ENCODE data around the gene DCX.

The DCX gene

DNA sequence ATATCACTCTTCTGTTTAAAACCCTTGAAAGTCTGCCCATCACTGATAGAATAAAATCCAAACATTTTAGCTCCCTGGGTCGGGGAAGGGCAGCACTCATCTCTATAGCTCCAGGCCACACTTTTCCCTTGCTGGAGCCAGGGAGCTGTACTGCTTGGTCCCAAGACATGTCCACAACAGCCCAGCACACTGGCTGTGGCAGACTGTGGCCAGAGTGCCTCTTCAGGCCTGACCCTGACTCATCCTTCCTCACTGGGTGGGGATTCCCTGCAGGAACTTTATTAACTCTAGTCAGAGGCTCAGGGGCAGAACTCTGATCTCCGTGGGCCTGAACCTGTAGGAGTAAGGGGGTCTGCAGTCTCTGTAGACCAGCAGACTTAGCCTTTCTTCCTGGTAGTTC, 71.9 kb downstream of the DCX start:
- H3K9me3 ChIP-seq (replicated peaks; ENCODE audit: low read length): no peaks in the 10 kb centered on the region
- H3K9ac ChIP-seq (ENCODE audit: low read depth, low read length): no peak overlapping the region
- H3K36me3 ChIP-seq (ENCODE audit: insufficient read depth, low read length): no peaks in the 10 kb centered on the region
- peaks cover 13% of the 10 kb centered on the region for H3K27me3 ChIP-seq (ENCODE audit: control insufficient read depth, insufficient read depth, low read length)
- no peak overlapping the region for H3K4me2 ChIP-seq (ENCODE audit: low read length)
- no peak overlapping the region for H3K4me3 ChIP-seq (ENCODE audit: low read length)
- no peaks in the 10 kb centered on the region for H3K4me1 ChIP-seq (ENCODE audit: control insufficient read depth, insufficient read depth, low read length)

DNA sequence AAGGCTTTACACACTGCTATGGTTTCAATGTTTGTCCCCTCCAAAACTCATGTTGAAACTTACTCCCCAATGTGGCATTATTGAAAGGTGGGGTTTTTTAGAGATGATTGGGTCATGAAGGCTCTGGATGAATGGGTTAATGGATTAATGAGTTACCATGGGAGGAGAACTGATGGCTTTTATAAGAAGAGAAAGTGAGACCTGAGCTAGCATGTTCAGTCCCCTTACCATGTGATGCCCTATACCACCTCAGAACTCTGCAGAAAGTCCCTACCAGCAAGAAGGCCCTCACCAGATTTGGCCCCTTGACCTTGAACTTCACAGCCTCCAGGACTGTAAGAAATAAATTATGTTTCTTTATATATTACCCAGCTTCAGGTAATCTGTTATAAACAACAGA, 72.8 kb downstream of the DCX start:
- H3K4me3 ChIP-seq (ENCODE audit: low read length): no peak overlapping the region
- H3K4me2 ChIP-seq (ENCODE audit: low read length): no peak overlapping the region
- H3K9ac ChIP-seq (ENCODE audit: low read depth, low read length): no peak overlapping the region
- H3K9me3 ChIP-seq (replicated peaks; ENCODE audit: low read length): no peaks in the 10 kb centered on the region
- H3K36me3 ChIP-seq (ENCODE audit: insufficient read depth, low read length): no peaks in the 10 kb centered on the region
- H3K27me3 ChIP-seq (ENCODE audit: control insufficient read depth, insufficient read depth, low read length): peaks cover 19% of the 10 kb centered on the region
- no peaks in the 10 kb centered on the region for H3K4me1 ChIP-seq (ENCODE audit: control insufficient read depth, insufficient read depth, low read length)

DNA sequence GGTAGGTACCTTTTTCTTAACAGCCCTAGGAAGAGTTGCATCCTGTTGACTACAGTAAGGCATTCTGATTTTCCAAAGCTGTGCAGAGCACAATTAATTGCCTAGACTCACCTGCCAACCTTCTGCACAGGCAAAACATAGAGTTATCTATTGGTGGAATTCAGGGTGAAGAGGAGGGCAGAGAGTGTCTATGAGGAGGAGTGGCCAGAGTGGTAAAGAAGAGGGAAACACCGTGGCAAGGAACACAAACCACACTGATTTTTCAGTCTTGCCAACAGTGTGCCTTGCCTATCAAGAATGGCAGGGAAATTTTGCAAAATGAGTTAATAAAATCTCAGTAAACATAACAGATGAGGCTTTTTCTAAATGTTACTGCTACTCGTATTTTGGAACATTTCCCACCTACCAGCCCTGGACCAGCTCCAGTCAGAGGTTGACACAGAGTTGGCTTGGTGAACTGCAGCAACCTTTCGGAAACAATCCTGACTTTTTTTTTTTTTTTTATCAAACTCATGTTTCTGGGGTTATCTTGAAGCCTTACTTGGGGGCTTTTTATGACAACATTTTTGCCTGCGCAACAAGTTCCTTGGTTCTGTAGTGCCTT, 73.8 kb downstream of the DCX start:
- Histone ChIP-seq H3K9ac (ENCODE audit: low read depth, low read length) (no peak overlapping the region), H3K36me3 (ENCODE audit: insufficient read depth, low read length) (no peaks in the 10 kb centered on the region), H3K4me3 (ENCODE audit: low read length) (no peak overlapping the region), H3K9me3 (replicated peaks; ENCODE audit: low read length) (no peaks in the 10 kb centered on the region), H3K4me1 (ENCODE audit: control insufficient read depth, insufficient read depth, low read length) (no peaks in the 10 kb centered on the region), H3K4me2 (ENCODE audit: low read length) (no peak overlapping the region), H3K27me3 (ENCODE audit: control insufficient read depth, insufficient read depth, low read length) (peaks cover 22% of the 10 kb centered on the region)

DNA sequence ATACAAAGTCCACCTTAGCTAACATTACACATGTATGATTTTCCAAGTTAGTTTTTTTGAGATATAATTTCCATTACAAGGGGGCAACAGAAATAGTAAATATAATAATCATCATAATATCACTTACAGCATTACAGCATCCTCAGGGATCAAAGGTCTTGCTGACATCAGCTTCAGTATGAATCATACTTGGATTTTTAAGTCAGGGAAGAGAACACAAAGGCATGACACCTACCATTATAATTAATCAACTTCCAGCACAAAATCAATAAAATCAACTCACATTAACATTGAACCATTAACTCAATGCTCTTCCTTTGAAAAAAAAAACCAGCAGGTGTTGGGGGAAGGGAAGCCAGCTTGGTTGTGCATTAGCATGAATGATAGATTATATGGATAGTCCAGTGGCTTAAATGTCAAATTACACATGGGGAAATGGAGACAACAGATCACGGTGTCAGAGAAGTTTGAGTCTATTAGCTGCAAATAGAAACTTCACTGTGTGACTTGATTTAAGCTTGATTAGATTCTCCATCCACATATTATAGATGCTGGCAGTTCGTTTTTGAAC, 74.8 kb downstream of the DCX start:
- Histone ChIP-seq H3K4me3 (ENCODE audit: low read length) (no peak overlapping the region), H3K9me3 (replicated peaks; ENCODE audit: low read length) (no peaks in the 10 kb centered on the region), H3K27me3 (ENCODE audit: control insufficient read depth, insufficient read depth, low read length) (peaks cover 22% of the 10 kb centered on the region), H3K36me3 (ENCODE audit: insufficient read depth, low read length) (no peaks in the 10 kb centered on the region), H3K9ac (ENCODE audit: low read depth, low read length) (no peak overlapping the region), H3K4me1 (ENCODE audit: control insufficient read depth, insufficient read depth, low read length) (no peaks in the 10 kb centered on the region), H3K4me2 (ENCODE audit: low read length) (no peak overlapping the region)

DNA sequence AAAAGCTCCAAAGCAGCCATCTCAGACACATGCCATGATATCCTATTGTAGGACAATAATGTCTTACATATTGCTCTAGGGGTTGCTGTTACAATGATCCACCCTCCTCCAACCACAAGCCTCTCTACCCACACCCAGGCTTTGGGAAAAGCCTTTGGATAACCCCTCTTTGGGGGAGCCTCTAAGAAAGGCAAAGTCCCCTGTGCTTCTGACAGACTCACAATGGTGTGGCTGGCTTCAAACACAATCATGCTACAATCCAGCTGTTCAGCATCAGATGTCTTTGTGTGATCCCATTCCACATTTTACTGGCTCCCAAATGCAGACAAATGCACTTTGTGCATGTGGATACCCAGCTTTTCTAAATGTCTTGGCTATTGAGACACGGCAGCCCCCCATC, 75.9 kb downstream of the DCX start:
- no peak overlapping the region for H3K4me3 ChIP-seq (ENCODE audit: low read length)
- H3K4me2 ChIP-seq (ENCODE audit: low read length): no peak overlapping the region
- H3K9me3 ChIP-seq (replicated peaks; ENCODE audit: low read length): no peaks in the 10 kb centered on the region
- peaks cover 22% of the 10 kb centered on the region for H3K27me3 ChIP-seq (ENCODE audit: control insufficient read depth, insufficient read depth, low read length)
- H3K36me3 ChIP-seq (ENCODE audit: insufficient read depth, low read length): no peaks in the 10 kb centered on the region
- H3K9ac ChIP-seq (ENCODE audit: low read depth, low read length): no peak overlapping the region
- H3K4me1 ChIP-seq (ENCODE audit: control insufficient read depth, insufficient read depth, low read length): no peaks in the 10 kb centered on the region

DNA sequence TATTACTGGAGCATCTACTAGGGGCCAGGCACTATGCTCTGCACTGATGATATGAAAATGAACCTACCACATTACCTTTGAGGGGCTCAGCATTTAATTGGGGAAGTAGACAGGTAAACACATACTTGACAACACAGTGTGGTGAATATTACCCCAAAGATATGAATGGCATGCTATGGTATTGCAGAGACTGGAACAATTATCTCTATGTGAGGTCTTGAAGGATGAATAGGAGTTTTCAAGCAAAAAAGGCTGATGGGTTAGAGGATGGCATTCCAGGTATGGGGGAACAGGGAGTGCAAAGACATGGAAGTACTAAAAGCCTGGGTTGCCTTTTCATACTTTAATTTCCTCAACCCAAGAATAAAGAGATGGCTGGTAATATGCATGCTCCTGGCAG, 82.6 kb downstream of the DCX start:
- Histone ChIP-seq H3K36me3 (ENCODE audit: insufficient read depth, low read length) (no peaks in the 10 kb centered on the region), H3K9ac (ENCODE audit: low read depth, low read length) (no peak overlapping the region), H3K4me3 (ENCODE audit: low read length) (no peak overlapping the region), H3K4me2 (ENCODE audit: low read length) (no peak overlapping the region), H3K9me3 (replicated peaks; ENCODE audit: low read length) (no peaks in the 10 kb centered on the region), H3K27me3 (ENCODE audit: control insufficient read depth, insufficient read depth, low read length) (peaks cover 17% of the 10 kb centered on the region), H3K4me1 (ENCODE audit: control insufficient read depth, insufficient read depth, low read length) (no peaks in the 10 kb centered on the region)

DNA sequence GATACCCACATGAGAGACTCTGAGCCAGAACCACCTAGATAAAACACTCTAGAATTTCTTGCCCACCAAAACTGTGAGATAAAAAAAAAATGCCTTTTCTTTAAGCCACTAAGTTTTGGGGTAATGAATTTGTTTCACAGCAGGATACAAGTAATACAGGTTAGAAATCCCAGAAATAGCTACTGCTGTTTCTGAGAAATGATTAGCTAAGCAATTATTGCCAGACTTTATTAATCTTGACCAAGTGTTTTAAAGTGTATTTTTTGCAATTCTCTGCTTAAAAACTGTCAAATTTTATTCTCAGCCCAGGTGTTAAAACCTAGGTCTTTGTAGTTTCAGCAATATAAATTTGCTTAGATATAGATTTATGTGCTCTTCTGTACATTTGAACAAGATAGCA, 83.1 kb downstream of the DCX start:
- H3K9ac ChIP-seq (ENCODE audit: low read depth, low read length): no peak overlapping the region
- no peak overlapping the region for H3K4me2 ChIP-seq (ENCODE audit: low read length)
- no peak overlapping the region for H3K4me3 ChIP-seq (ENCODE audit: low read length)

DNA sequence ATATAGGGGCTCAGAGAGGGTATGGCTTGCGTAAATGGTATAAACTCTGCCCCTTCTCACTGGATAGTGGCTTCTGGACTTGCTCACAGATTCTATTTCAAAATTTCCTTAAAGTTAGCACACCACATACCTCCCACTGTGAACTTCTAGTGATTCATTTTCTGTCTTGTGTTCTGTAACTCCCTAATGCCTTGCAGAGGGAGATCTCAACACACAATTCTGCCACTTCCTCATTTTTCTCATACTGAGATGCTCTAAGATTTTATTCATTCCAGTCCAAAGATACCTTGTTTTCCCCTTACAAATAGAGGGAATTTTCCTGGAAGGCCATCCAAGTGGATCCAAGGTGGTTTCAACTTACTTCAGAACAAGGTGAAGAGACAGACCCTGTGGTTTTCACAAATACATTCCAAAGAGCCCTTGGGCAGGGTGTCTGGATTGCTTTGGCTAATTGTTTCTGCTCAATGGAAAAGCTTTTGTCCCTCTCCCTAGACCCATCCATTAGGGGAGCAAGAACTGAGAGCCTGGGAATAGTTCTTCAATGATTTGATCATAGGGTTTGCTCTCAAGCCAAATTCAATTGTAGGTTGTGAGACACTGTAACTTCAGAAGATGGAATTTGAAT, 89.6 kb downstream of the DCX start:
- Histone ChIP-seq H3K9me3 (replicated peaks; ENCODE audit: low read length) (no peaks in the 10 kb centered on the region), H3K4me2 (ENCODE audit: low read length) (no peak overlapping the region), H3K27me3 (ENCODE audit: control insufficient read depth, insufficient read depth, low read length) (peaks cover 42% of the 10 kb centered on the region), H3K4me3 (ENCODE audit: low read length) (no peak overlapping the region), H3K9ac (ENCODE audit: low read depth, low read length) (no peak overlapping the region), H3K4me1 (ENCODE audit: control insufficient read depth, insufficient read depth, low read length) (no peaks in the 10 kb centered on the region), H3K36me3 (ENCODE audit: insufficient read depth, low read length) (no peaks in the 10 kb centered on the region)

More for the DNA sequence above, 83.1 kb downstream of the DCX start:
- Histone ChIP-seq H3K4me1 (ENCODE audit: control insufficient read depth, insufficient read depth, low read length) (no peaks in the 10 kb centered on the region), H3K9me3 (replicated peaks; ENCODE audit: low read length) (no peaks in the 10 kb centered on the region), H3K36me3 (ENCODE audit: insufficient read depth, low read length) (no peaks in the 10 kb centered on the region), H3K27me3 (ENCODE audit: control insufficient read depth, insufficient read depth, low read length) (peaks cover 18% of the 10 kb centered on the region)

DNA sequence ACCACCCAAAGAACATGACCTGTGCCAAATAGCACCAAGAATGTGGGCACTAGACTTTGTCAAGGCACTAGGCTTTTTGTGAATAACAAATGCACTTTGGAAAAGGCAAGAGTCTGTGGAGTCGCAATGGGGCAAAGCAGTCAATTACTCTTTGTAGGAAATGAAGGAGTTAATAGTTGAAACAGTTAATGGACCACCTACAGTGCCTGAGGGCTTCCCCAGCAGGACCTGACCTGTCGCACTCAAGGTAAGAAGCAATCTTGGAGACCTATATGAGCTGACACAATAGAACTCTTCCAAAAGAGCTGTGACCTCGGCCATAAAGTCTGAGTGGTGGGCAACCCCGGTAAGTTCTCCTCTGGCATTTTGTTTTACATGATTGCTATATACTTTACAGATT, 92.5 kb downstream of the DCX start:
- H3K4me1 ChIP-seq (ENCODE audit: control insufficient read depth, insufficient read depth, low read length): no peaks in the 10 kb centered on the region

DNA sequence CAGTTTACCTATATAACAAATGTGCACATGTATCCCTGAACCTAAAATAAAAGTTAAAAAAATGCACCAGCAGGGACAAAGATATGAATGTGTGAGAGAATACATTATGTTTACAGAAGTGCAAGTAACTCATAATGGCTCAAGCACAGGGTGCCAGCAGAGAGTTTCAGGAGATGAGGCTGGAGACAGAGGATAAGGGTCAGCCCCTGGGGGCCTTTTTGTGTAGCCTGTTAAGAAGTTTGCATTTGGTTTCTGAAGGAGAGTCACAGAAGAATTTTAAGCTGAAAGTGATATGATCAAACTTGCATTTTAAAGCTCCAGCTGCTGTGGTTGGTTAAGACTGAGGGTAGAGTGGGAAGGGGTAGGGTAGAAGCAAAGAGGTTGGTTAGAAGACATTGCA, 93.1 kb downstream of the DCX start:
- no peaks in the 10 kb centered on the region for H3K4me1 ChIP-seq (ENCODE audit: control insufficient read depth, insufficient read depth, low read length)
- no peak overlapping the region for H3K4me2 ChIP-seq (ENCODE audit: low read length)
- no peak overlapping the region for H3K9ac ChIP-seq (ENCODE audit: low read depth, low read length)
- H3K27me3 ChIP-seq (ENCODE audit: control insufficient read depth, insufficient read depth, low read length): peaks cover 33% of the 10 kb centered on the region
- H3K9me3 ChIP-seq (replicated peaks; ENCODE audit: low read length): no peaks in the 10 kb centered on the region
- H3K4me3 ChIP-seq (ENCODE audit: low read length): no peak overlapping the region
- no peaks in the 10 kb centered on the region for H3K36me3 ChIP-seq (ENCODE audit: insufficient read depth, low read length)

More for the DNA sequence above, 92.5 kb downstream of the DCX start:
- Histone ChIP-seq H3K9me3 (replicated peaks; ENCODE audit: low read length) (no peaks in the 10 kb centered on the region), H3K36me3 (ENCODE audit: insufficient read depth, low read length) (no peaks in the 10 kb centered on the region), H3K27me3 (ENCODE audit: control insufficient read depth, insufficient read depth, low read length) (peaks cover 32% of the 10 kb centered on the region), H3K9ac (ENCODE audit: low read depth, low read length) (no peak overlapping the region), H3K4me3 (ENCODE audit: low read length) (no peak overlapping the region), H3K4me2 (ENCODE audit: low read length) (no peak overlapping the region)

DNA sequence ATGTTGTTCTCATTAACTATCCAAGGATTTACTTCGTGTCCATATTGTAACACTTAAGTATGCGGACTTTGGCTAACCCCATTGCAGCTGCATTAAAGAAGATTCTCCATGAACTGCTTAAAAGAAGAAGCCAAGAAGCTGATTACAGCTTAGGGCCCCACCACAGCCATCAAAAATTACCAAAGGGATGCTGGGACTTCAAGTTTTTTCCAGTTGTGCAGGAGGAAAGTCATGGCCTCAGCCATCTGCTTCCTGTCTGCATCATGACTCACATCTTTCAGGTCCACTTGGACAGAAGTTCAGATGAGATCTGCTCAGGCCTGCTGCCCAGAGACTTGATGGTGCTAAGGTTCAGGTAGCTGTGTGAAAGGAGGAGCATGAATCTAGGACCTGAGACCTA, 102.9 kb downstream of the DCX start:
- Histone ChIP-seq H3K4me2 (ENCODE audit: low read length) (no peak overlapping the region), H3K4me1 (ENCODE audit: control insufficient read depth, insufficient read depth, low read length) (no peaks in the 10 kb centered on the region), H3K27me3 (ENCODE audit: control insufficient read depth, insufficient read depth, low read length) (peaks cover 31% of the 10 kb centered on the region), H3K36me3 (ENCODE audit: insufficient read depth, low read length) (no peaks in the 10 kb centered on the region), H3K9ac (ENCODE audit: low read depth, low read length) (no peak overlapping the region), H3K4me3 (ENCODE audit: low read length) (no peak overlapping the region), H3K9me3 (replicated peaks; ENCODE audit: low read length) (no peaks in the 10 kb centered on the region)

DNA sequence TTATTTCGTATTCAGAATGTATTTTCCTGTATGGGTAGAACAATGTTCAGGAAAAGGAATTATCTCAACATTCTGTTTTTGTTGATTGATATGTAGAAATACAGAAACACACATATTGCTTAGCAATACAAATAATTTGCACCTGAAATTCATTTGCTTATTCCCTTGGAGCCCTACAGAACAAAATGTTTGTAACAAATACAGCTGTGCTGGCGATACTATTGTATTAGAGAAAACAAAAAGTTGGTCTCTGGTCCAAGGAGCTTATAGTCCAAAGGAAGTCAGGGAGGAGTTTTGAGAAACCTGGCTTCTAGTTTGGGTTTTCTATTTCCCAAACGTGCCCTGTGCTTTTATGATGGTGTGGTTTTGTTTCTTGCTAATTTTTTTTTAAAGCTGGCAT, 104.0 kb downstream of the DCX start:
- Histone ChIP-seq H3K36me3 (ENCODE audit: insufficient read depth, low read length) (no peaks in the 10 kb centered on the region), H3K9ac (ENCODE audit: low read depth, low read length) (no peak overlapping the region), H3K4me3 (ENCODE audit: low read length) (no peak overlapping the region), H3K4me1 (ENCODE audit: control insufficient read depth, insufficient read depth, low read length) (no peaks in the 10 kb centered on the region), H3K27me3 (ENCODE audit: control insufficient read depth, insufficient read depth, low read length) (peaks cover 28% of the 10 kb centered on the region), H3K9me3 (replicated peaks; ENCODE audit: low read length) (no peaks in the 10 kb centered on the region), H3K4me2 (ENCODE audit: low read length) (no peak overlapping the region)
